Measurements from ENCODE around the gene CHI3L1. TPM values are rescaled to one million over a fixed set of nuclear protein-coding genes. Genes with fewer than 3 reads are reported as not detected.

CHI3L1 gene
- total and polyA plus RNA-seq, 2 donors from 2014 or later, result 49.5 to 96.6 TPM

GRCh38 chr1:203210988-203211387, 24.5 kb upstream of the CHI3L1 start:
- Histone ChIP-seq H3K27ac (ENCODE audit: low read depth in 2 of 2, low read length in 2 of 2) (no peak overlapping the region), H3K36me3 (ENCODE audit: control insufficient read depth in 2 of 3, insufficient read depth in 3 of 3, low read length in 3 of 3) (no peaks in the 10 kb centered on the region), H3K9ac (ENCODE audit: low read length in 3 of 3) (no peak overlapping the region), H3K4me1 (ENCODE audit: control insufficient read depth in 2 of 3, insufficient read depth in 2 of 3, low read depth in 1 of 3, low read length in 3 of 3) (no peaks in the 10 kb centered on the region), H3K27me3 (ENCODE audit: control insufficient read depth, insufficient read depth, low read length) (no peaks in the 10 kb centered on the region), H3K4me3 (ENCODE audit: low read length in 3 of 3) (no peak overlapping the region), H3K9me3 (ENCODE audit: control insufficient read depth in 2 of 3, insufficient read depth in 1 of 3, low read length in 3 of 3) (no peaks in the 10 kb centered on the region)
- TF ChIP-seq, protein P1, sequence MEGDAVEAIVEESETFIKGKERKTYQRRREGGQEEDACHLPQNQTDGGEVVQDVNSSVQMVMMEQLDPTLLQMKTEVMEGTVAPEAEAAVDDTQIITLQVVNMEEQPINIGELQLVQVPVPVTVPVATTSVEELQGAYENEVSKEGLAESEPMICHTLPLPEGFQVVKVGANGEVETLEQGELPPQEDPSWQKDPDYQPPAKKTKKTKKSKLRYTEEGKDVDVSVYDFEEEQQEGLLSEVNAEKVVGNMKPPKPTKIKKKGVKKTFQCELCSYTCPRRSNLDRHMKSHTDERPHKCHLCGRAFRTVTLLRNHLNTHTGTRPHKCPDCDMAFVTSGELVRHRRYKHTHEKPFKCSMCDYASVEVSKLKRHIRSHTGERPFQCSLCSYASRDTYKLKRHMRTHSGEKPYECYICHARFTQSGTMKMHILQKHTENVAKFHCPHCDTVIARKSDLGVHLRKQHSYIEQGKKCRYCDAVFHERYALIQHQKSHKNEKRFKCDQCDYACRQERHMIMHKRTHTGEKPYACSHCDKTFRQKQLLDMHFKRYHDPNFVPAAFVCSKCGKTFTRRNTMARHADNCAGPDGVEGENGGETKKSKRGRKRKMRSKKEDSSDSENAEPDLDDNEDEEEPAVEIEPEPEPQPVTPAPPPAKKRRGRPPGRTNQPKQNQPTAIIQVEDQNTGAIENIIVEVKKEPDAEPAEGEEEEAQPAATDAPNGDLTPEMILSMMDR (IDR thresholded peaks at IDR 0.05; ENCODE audit: borderline replicate concordance, extremely low read depth, insufficient read depth), result no peak
- FAIRE-seq (no peak), DNase-seq (no peak)
- intact Hi-C loops (cut with DNase I), result no loop called here

DNA sequence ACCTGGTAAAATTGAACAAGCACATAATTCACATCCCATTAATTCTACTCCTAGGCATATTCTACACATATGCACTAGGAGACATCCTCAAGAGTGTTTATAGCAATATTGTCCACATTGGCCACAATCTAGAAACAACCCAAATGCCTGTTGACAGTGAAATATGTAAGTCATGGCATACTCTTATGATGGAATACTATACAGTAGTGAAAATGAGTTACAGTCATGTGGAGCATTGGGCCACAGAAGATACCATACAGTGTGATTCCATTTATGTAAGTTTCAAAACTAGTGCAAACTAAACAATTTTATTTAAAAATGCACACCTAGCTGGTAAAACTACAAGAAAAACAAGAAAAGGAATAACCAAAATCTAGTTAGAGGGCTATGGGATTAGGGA, 23.8 kb upstream of the CHI3L1 start:
- Histone ChIP-seq H3K27me3 (ENCODE audit: control insufficient read depth, insufficient read depth, low read length) (no peaks in the 10 kb centered on the region), H3K9me3 (ENCODE audit: control insufficient read depth in 2 of 3, insufficient read depth in 1 of 3, low read length in 3 of 3) (no peaks in the 10 kb centered on the region), H3K4me3 (ENCODE audit: low read length in 3 of 3) (no peak overlapping the region), H3K36me3 (ENCODE audit: control insufficient read depth in 2 of 3, insufficient read depth in 3 of 3, low read length in 3 of 3) (no peaks in the 10 kb centered on the region), H3K27ac (ENCODE audit: low read depth in 2 of 2, low read length in 2 of 2) (no peak overlapping the region), H3K9ac (ENCODE audit: low read length in 3 of 3) (no peak overlapping the region), H3K4me1 (ENCODE audit: control insufficient read depth in 2 of 3, insufficient read depth in 2 of 3, low read depth in 1 of 3, low read length in 3 of 3) (no peaks in the 10 kb centered on the region)
- TF ChIP-seq, protein P1 (IDR thresholded peaks at IDR 0.05; ENCODE audit: borderline replicate concordance, extremely low read depth, insufficient read depth), result no peak
- intact Hi-C loops (cut with DNase I), result no loop called here
- DNase-seq (no peak), FAIRE-seq (no peak)

DNA sequence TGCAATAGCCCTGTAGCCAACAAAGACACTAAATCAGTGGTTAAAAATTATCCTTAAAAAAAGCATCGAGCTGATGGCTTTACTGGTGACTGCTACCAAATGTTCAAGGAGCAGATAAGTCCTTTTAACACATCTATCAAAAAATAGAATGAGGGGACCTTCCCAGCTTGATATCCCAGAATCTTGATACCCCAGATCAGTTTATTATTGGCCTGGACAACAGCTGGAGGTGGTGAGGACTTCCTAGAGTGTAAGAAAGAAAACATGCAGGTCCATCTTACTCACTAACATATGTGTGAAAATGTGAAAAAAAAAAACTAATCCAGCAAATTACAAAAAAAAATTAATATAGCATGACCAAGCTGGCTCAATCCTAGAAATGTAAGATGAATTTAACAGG, 21.7 kb upstream of the CHI3L1 start:
- intact Hi-C loops (cut with DNase I), result no loop called here
- no peak for FAIRE-seq

More for the DNA sequence above, 21.7 kb upstream of the CHI3L1 start:
- Histone ChIP-seq H3K9ac (ENCODE audit: low read length in 3 of 3) (no peak overlapping the region), H3K27ac (ENCODE audit: low read depth in 2 of 2, low read length in 2 of 2) (no peak overlapping the region), H3K27me3 (ENCODE audit: control insufficient read depth, insufficient read depth, low read length) (no peaks in the 10 kb centered on the region), H3K9me3 (ENCODE audit: control insufficient read depth in 2 of 3, insufficient read depth in 1 of 3, low read length in 3 of 3) (no peaks in the 10 kb centered on the region), H3K4me3 (ENCODE audit: low read length in 3 of 3) (no peak overlapping the region), H3K4me1 (ENCODE audit: control insufficient read depth in 2 of 3, insufficient read depth in 2 of 3, low read depth in 1 of 3, low read length in 3 of 3) (no peaks in the 10 kb centered on the region), H3K36me3 (ENCODE audit: control insufficient read depth in 2 of 3, insufficient read depth in 3 of 3, low read length in 3 of 3) (no peaks in the 10 kb centered on the region)
- TF ChIP-seq, protein P1 (IDR thresholded peaks at IDR 0.05; ENCODE audit: borderline replicate concordance, extremely low read depth, insufficient read depth), result no peak
- DNase-seq, result no peak
